GM10266 (cell line): ENCODE data around the gene POPDC2.

ENCODE experiments used
- DNase-seq: peaks from one replicate; pipeline ENCODE4 v3.0.0; 2012; ENCODE audit errors: extremely low spot score
- CTCF ChIP-seq: IDR thresholded peaks from 2 replicates; pipeline ENCODE4 v1.5.1; 2012; ENCODE audit warnings: mild to moderate bottlenecking, low read depth; ENCODE audit not compliant: control insufficient read depth, insufficient read depth; ENCODE audit errors: missing control alignments

The POPDC2 gene

GRCh38 chr3:119630880-119631329, 29.5 kb downstream of the POPDC2 start:
- DNase-seq = no peak
- TF ChIP-seq CTCF = no peak

- no peak for TF ChIP-seq CTCF
- DNase-seq = no peak
Measured at GRCh38 chr3:119630128-119630879, 30.1 kb downstream of the POPDC2 start.

- DNase-seq = peak; percentile 18
- no peak for TF ChIP-seq CTCF
Measured at GRCh38 chr3:119628816-119629445, 31.5 kb downstream of the POPDC2 start.

GRCh38 chr3:119628390-119628789, 32.0 kb downstream of the POPDC2 start:
- DNase-seq = no peak
- TF ChIP-seq CTCF = no peak

GRCh38 chr3:119627461-119627860, 32.9 kb downstream of the POPDC2 start:
- no peak for DNase-seq
- TF ChIP-seq CTCF = no peak

- no peak for DNase-seq
- TF ChIP-seq CTCF = no peak
Measured at GRCh38 chr3:119626196-119626595, 34.2 kb downstream of the POPDC2 start.
